NCI-H748 treated with DMSO at 0.1 percent for 48 hours (cell line): Measurements from ENCODE around the gene TTC33.

Experiments used
- DNase-seq: peaks from one replicate; lab custom pipeline; 2025; lab: John Stamatoyannopoulos, UW

The TTC33 gene

GRCh38 chr5:40485021-40485998 is 270.5 kb downstream of the TTC33 start:
- no peak for DNase-seq

- no peak for DNase-seq
These were observed 271.3 kb downstream of the TTC33 start for GRCh38 chr5:40484495-40484894.

GRCh38 chr5:40483316-40483715 is 272.4 kb downstream of the TTC33 start:
- DNase-seq, result no peak

- no peak for DNase-seq
These were observed 274.5 kb downstream of the TTC33 start for GRCh38 chr5:40481241-40481640.

GRCh38 chr5:40480392-40480791 is 275.4 kb downstream of the TTC33 start:
- DNase-seq, result no peak

- DNase-seq, result no peak
These were observed 275.8 kb downstream of the TTC33 start for GRCh38 chr5:40479939-40480338.

GRCh38 chr5:40478766-40479165 is 277.0 kb downstream of the TTC33 start:
- no peak for DNase-seq

- DNase-seq, result no peak
These were observed 277.8 kb downstream of the TTC33 start for GRCh38 chr5:40477856-40478546.

- DNase-seq, result no peak
These were observed 280.2 kb downstream of the TTC33 start for GRCh38 chr5:40475561-40475960.

GRCh38 chr5:40474250-40474649 is 281.5 kb downstream of the TTC33 start:
- DNase-seq, result no peak

GRCh38 chr5:40465416-40465815 is 290.3 kb downstream of the TTC33 start:
- DNase-seq, result no peak

GRCh38 chr5:40464511-40464910 is 291.2 kb downstream of the TTC33 start:
- DNase-seq, result no peak
